ENCODE data around the gene PDZRN3. TPM values are rescaled to one million over a fixed set of nuclear protein-coding genes. Genes with fewer than 3 reads are reported as not detected.

The PDZRN3 gene
- total RNA-seq, 1 experiment from 2014 or later, result 5.9 TPM

- H3K4ac ChIP-seq (ENCODE audit: low read depth, low read length), result no peak overlapping the region
- no peak for DNase-seq
- no peaks in the 10 kb centered on the region for H3K9me3 Mint-ChIP-seq
- H3K4me1 ChIP-seq (ENCODE audit: insufficient read depth, low read length), result no peaks in the 10 kb centered on the region
- H3K9me3 ChIP-seq (ENCODE audit: control insufficient read depth, low read depth, low read length), result no peaks in the 10 kb centered on the region
- H2BK15ac ChIP-seq (ENCODE audit: low read depth, low read length), result no peak overlapping the region
- no peaks in the 10 kb centered on the region for H3K79me1 ChIP-seq (ENCODE audit: insufficient read depth, low read depth, low read length, poor library complexity, severe bottlenecking)
- peaks cover 8 to 23% of the 10 kb centered on the region in 2 experiments for H3K4me1 Mint-ChIP-seq
- H2AK5ac ChIP-seq (ENCODE audit: insufficient read length, low read length), result no peak overlapping the region
- H3K27ac ChIP-seq (ENCODE audit: insufficient read length, low read depth, low read length), result no peak overlapping the region
- no peaks in the 10 kb centered on the region for H3K23me2 ChIP-seq (ENCODE audit: insufficient read length, low read depth, low read length, poor library complexity, severe bottlenecking)
- H3K9ac ChIP-seq (ENCODE audit: extremely low read depth, insufficient read length, low read length), result no peak overlapping the region
- H3K27me3 Mint-ChIP-seq (ENCODE audit: low read depth), result no peaks in the 10 kb centered on the region
- no peaks in the 10 kb centered on the region for H3K79me2 ChIP-seq (ENCODE audit: insufficient read depth, low read length)
- no peak overlapping the region for H2AFZ ChIP-seq (ENCODE audit: low read length)
- H2BK12ac ChIP-seq (ENCODE audit: insufficient read length, low read depth, low read length), result no peak overlapping the region
- no peak overlapping the region for H3K14ac ChIP-seq (ENCODE audit: insufficient read depth, low read length)
- no peaks in the 10 kb centered on the region for H3K27me3 ChIP-seq (ENCODE audit: insufficient read depth, low read length)
- H2BK5ac ChIP-seq (ENCODE audit: insufficient read length, low read length), result no peak overlapping the region
- peaks cover 0 to 3% (median 0%) of the 10 kb centered on the region in 3 experiments; a peak in 1 of 7 replicates for H3K36me3 Mint-ChIP-seq (ENCODE audit: insufficient read depth in 1 of 3, low read depth in 3 of 3)
- no peak overlapping the region for H4K91ac ChIP-seq (ENCODE audit: insufficient read length, low read depth, low read length)
- H2BK20ac ChIP-seq (ENCODE audit: low read depth, low read length, poor library complexity, severe bottlenecking), result no peak overlapping the region
- TF ChIP-seq CTCF (conservative IDR thresholded peaks at IDR 0.05), result no peak
- no peak overlapping the region for H3K27ac Mint-ChIP-seq
- no peak overlapping the region for H4K5ac ChIP-seq (ENCODE audit: insufficient read length, low read depth, low read length)
- H3T11ph ChIP-seq (ENCODE audit: low read length), result no peak overlapping the region
- H4K20me1 ChIP-seq (ENCODE audit: control insufficient read depth, insufficient read depth, insufficient read length), result no peaks in the 10 kb centered on the region
- H2BK120ac ChIP-seq (ENCODE audit: low read depth, low read length, poor library complexity, severe bottlenecking), result no peak overlapping the region
- no peak overlapping the region for H3K18ac ChIP-seq (ENCODE audit: insufficient read length, low read depth, low read length)
- H3K4me2 ChIP-seq (ENCODE audit: insufficient read depth, insufficient read length, low read length), result no peak overlapping the region
- no peak overlapping the region for H3K56ac ChIP-seq (ENCODE audit: insufficient read length, low read depth, low read length)
- H3K4me3 Mint-ChIP-seq, result no peak overlapping the region
- H3K23ac ChIP-seq (ENCODE audit: insufficient read length, low read depth, low read length), result no peak overlapping the region
- H4K8ac ChIP-seq (replicated peaks; ENCODE audit: insufficient read length, low read depth, low read length), result no peak overlapping the region
- no CpG with 5 or more reads among the region's 4 CpGs for WGBS (ENCODE audit: extremely low coverage, insufficient read length, low lambda C conversion rate)
These were observed 47.7 kb downstream of the PDZRN3 start for GRCh38 chr3:73576999-73577461.

Data from H9 (cell line).